ENCODE measurements around the gene CSAD. TPM values are rescaled to one million over a fixed set of nuclear protein-coding genes. Genes with fewer than 3 reads are reported as not detected.

The CSAD gene
- total RNA-seq, 1 experiment from 2014 or later = 32.3 TPM

DNA sequence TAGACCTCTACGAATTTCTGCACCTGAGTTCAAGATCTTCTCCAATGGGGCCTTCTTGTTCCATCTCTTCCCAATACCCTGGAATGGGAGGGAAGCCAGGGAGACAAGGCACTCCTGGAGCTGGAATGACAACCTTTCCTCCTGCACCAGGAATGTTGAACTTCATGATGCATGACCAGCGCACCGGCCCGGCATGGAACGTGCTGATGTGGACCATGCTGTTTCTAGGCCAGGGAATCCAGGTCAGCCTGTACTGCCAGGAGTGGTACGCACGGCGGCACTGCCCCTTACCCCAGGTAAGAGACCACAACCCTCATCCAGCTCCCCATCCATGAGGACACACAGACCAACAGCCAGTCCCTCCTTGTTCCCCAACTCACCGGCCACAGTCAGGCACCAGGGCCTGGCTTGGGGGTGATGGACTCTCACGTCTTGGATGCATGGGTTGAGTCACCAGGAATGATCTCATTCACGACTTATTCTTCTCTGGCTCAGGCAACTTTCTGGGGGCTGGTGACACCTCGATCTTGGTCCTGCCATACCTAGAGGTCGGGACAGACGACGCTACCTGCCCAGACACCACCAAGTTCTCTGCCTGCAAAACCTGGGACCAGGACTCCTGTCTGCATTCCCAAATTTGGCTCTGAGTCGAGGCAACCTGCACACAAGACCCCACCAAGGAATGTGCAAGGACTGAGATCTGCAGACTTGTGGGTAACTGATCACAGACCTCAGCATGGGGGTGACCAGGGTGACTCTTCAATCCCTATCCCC is 57.0 kb downstream of the CSAD start:
- H3K4me3 ChIP-seq (ENCODE audit: low read depth, low read length, poor library complexity, severe bottlenecking) = no peak overlapping the region
- intact Hi-C loops (cut with micrococcal nuclease; ENCODE audit: unreplicated experiment) = no loop called here
- H3K27ac ChIP-seq (ENCODE audit: low read depth, low read length, poor library complexity, severe bottlenecking) = no peak overlapping the region
- H3K36me3 ChIP-seq (ENCODE audit: insufficient read depth, low read length, poor library complexity, severe bottlenecking) = no peaks in the 10 kb centered on the region
- DNase-seq (ENCODE audit: low spot score) = no peak
- no peaks in the 10 kb centered on the region for H3K27me3 ChIP-seq (replicated peaks; ENCODE audit: insufficient read depth, low read depth, low read length, poor library complexity)
- H3K9me3 ChIP-seq (ENCODE audit: low read depth, low read length, poor library complexity, severe bottlenecking) = no peaks in the 10 kb centered on the region
- no peaks in the 10 kb centered on the region for H3K4me1 ChIP-seq (ENCODE audit: insufficient read depth, low read length, poor library complexity, severe bottlenecking)
- CTCF ChIA-PET = no interaction called here
- TF ChIP-seq, protein P1, sequence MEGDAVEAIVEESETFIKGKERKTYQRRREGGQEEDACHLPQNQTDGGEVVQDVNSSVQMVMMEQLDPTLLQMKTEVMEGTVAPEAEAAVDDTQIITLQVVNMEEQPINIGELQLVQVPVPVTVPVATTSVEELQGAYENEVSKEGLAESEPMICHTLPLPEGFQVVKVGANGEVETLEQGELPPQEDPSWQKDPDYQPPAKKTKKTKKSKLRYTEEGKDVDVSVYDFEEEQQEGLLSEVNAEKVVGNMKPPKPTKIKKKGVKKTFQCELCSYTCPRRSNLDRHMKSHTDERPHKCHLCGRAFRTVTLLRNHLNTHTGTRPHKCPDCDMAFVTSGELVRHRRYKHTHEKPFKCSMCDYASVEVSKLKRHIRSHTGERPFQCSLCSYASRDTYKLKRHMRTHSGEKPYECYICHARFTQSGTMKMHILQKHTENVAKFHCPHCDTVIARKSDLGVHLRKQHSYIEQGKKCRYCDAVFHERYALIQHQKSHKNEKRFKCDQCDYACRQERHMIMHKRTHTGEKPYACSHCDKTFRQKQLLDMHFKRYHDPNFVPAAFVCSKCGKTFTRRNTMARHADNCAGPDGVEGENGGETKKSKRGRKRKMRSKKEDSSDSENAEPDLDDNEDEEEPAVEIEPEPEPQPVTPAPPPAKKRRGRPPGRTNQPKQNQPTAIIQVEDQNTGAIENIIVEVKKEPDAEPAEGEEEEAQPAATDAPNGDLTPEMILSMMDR (conservative IDR thresholded peaks at IDR 0.05; ENCODE audit: low read depth, low read length) = no peak
- no peak for TF ChIP-seq EZH2 (IDR thresholded peaks at IDR 0.05; ENCODE audit: borderline replicate concordance, low read depth, low read length, poor library complexity, severe bottlenecking)
- POLR2A ChIA-PET (ENCODE audit: low non-redundant PET) = no interaction called here
- no TSS peak for BruUV-seq (replicated peaks)

DNA sequence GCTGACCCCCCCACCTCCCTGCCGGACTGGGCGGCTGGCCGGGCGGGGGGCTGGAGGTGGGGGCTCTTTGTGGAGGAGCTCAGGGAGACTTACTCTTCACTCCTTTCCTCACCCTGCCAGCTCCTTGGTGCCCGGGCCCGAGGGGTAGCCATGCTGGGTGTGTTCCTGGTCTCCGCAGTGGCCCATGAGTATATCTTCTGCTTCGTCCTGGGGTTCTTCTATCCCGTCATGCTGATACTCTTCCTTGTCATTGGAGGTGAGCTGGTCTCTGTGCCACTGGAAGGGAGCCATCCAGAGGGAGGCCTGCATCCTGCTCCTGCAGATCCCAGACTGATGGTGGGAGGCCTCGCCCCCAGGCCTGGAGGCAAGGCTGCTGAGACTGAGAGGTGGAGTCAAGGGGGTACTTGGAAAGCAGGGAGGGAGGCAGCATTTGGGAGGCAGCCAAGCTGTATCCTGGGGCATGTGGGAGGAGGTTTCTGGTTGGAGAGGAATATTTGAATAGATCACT is 57.7 kb downstream of the CSAD start:
- H3K27me3 ChIP-seq (replicated peaks; ENCODE audit: insufficient read depth, low read depth, low read length, poor library complexity) = no peaks in the 10 kb centered on the region
- H3K27ac ChIP-seq (ENCODE audit: low read depth, low read length, poor library complexity, severe bottlenecking) = no peak overlapping the region
- H3K36me3 ChIP-seq (ENCODE audit: insufficient read depth, low read length, poor library complexity, severe bottlenecking) = no peaks in the 10 kb centered on the region
- TF ChIP-seq, protein P1 (conservative IDR thresholded peaks at IDR 0.05; ENCODE audit: low read depth, low read length) = no peak
- TF ChIP-seq EZH2 (IDR thresholded peaks at IDR 0.05; ENCODE audit: borderline replicate concordance, low read depth, low read length, poor library complexity, severe bottlenecking) = no peak
- intact Hi-C loops (cut with micrococcal nuclease; ENCODE audit: unreplicated experiment) = no loop called here
- H3K9me3 ChIP-seq (ENCODE audit: low read depth, low read length, poor library complexity, severe bottlenecking) = no peaks in the 10 kb centered on the region
- H3K4me1 ChIP-seq (ENCODE audit: insufficient read depth, low read length, poor library complexity, severe bottlenecking) = no peaks in the 10 kb centered on the region
- POLR2A ChIA-PET (ENCODE audit: low non-redundant PET) = no interaction called here
- DNase-seq (ENCODE audit: low spot score) = peak; percentile 53
- no TSS peak for BruUV-seq (replicated peaks)
- CTCF ChIA-PET = no interaction called here
- H3K4me3 ChIP-seq (ENCODE audit: low read depth, low read length, poor library complexity, severe bottlenecking) = no peak overlapping the region

- TF ChIP-seq EZH2 (IDR thresholded peaks at IDR 0.05; ENCODE audit: borderline replicate concordance, low read depth, low read length, poor library complexity, severe bottlenecking) = no peak
- TF ChIP-seq, protein P1 (conservative IDR thresholded peaks at IDR 0.05; ENCODE audit: low read depth, low read length) = no peak
- H3K4me1 ChIP-seq (ENCODE audit: insufficient read depth, low read length, poor library complexity, severe bottlenecking) = no peaks in the 10 kb centered on the region
- no peaks in the 10 kb centered on the region for H3K36me3 ChIP-seq (ENCODE audit: insufficient read depth, low read length, poor library complexity, severe bottlenecking)
- POLR2A ChIA-PET (ENCODE audit: low non-redundant PET) = no interaction called here
- BruUV-seq (replicated peaks) = no TSS peak
- intact Hi-C loops (cut with micrococcal nuclease; ENCODE audit: unreplicated experiment) = no loop called here
- no peaks in the 10 kb centered on the region for H3K27me3 ChIP-seq (replicated peaks; ENCODE audit: insufficient read depth, low read depth, low read length, poor library complexity)
- H3K27ac ChIP-seq (ENCODE audit: low read depth, low read length, poor library complexity, severe bottlenecking) = no peak overlapping the region
- no peak overlapping the region for H3K4me3 ChIP-seq (ENCODE audit: low read depth, low read length, poor library complexity, severe bottlenecking)
- no peak for DNase-seq (ENCODE audit: low spot score)
- H3K9me3 ChIP-seq (ENCODE audit: low read depth, low read length, poor library complexity, severe bottlenecking) = no peaks in the 10 kb centered on the region
- CTCF ChIA-PET = no interaction called here
These were observed 59.8 kb downstream of the CSAD start for GRCh38 chr12:53120685-53121525.
